Neural cell (in vitro differentiated cells): Measurements from ENCODE around the gene IQGAP1. TPM values are rescaled to one million over a fixed set of nuclear protein-coding genes. Genes with fewer than 3 reads are reported as not detected.

ENCODE experiments used
- H2AFZ ChIP-seq: fragments of 200-600, 300-800 bp; sonication (generic), shearing (Covaris generic); 2 replicates; pipeline ENCODE4 v1.6.0; 2014; ENCODE audit warnings: low read depth, mild to moderate bottlenecking, antibody characterized with exemption, low read length, moderate library complexity
- H3F3A ChIP-seq: fragments of 200-600 bp; shearing (Covaris generic); 2 replicates; pipeline ENCODE4 v1.6.1; 2016; ENCODE audit warnings: mild to moderate bottlenecking, moderate library complexity, mixed read lengths, antibody characterized with exemption, low read length; ENCODE audit not compliant: insufficient read depth, poor library complexity, severe bottlenecking
- H3K27ac ChIP-seq: fragments of 200-600, 300-800 bp; sonication (generic), shearing (Covaris generic); 2 replicates; pipeline ENCODE4 v1.5.1; 2014; ENCODE audit warnings: mild to moderate bottlenecking, low read length, moderate library complexity
- H3K27me3 ChIP-seq: fragments of 300-800, 200-600 bp; sonication (generic), shearing (Covaris generic); 2 replicates; pipeline ENCODE4 v1.6.0; 2014; ENCODE audit warnings: mild to moderate bottlenecking, low read depth, low read length, moderate library complexity; ENCODE audit not compliant: insufficient read depth
- H3K36me3 ChIP-seq: fragments of 300-800, 200-600 bp; sonication (generic), shearing (Covaris generic); 2 replicates; pipeline ENCODE4 v1.5.1; 2014; ENCODE audit warnings: mild to moderate bottlenecking, antibody characterized with exemption, low read length, moderate library complexity; ENCODE audit not compliant: insufficient read depth
- H3K4me2 ChIP-seq: fragments of 300-800, 200-600 bp; sonication (generic), shearing (Covaris generic); 2 replicates; pipeline ENCODE4 v1.6.0; 2014; ENCODE audit warnings: mild to moderate bottlenecking, low read length
- H3K4me3 ChIP-seq: fragments of 300-800, 200-600 bp; sonication (generic), shearing (Covaris generic); 2 replicates; pipeline ENCODE4 v1.5.1; 2014; ENCODE audit warnings: mild to moderate bottlenecking, low read length, moderate library complexity
- H3K79me2 ChIP-seq: fragments of 200-600 bp; shearing (Covaris generic); replicated peaks from 2 replicates; pipeline ENCODE4 v1.6.0; 2014; ENCODE audit warnings: mild to moderate bottlenecking, low read length, moderate library complexity; ENCODE audit not compliant: insufficient read depth
- H3K9ac ChIP-seq: fragments of 300-800, 200-600 bp; sonication (generic), shearing (Covaris generic); 2 replicates; pipeline ENCODE4 v1.6.1; 2016; ENCODE audit warnings: mild to moderate bottlenecking, low read length, mixed read lengths
- H3K9me2 ChIP-seq: fragments of 200-600 bp; shearing (Covaris generic); 2 replicates; pipeline ENCODE4 v1.6.1; 2016; ENCODE audit warnings: mild to moderate bottlenecking, low read length, mixed read lengths; ENCODE audit not compliant: insufficient read depth
- H3K9me3 ChIP-seq: fragments of 200-600, 300-800 bp; sonication (generic), shearing (Covaris generic); 2 replicates; pipeline ENCODE4 v1.6.1; 2016; ENCODE audit warnings: mild to moderate bottlenecking, mixed run types, low read length, moderate library complexity, mixed read lengths
- H4K20me1 ChIP-seq: fragments of 200-600 bp; shearing (Covaris generic); 2 replicates; pipeline ENCODE4 v1.6.1; 2016; ENCODE audit warnings: mild to moderate bottlenecking, mixed run types; ENCODE audit not compliant: insufficient read depth
- CTCF ChIP-seq: fragments of 450-650 bp; IDR thresholded peaks from 2 replicates; pipeline ENCODE4 v1.5.1; 2014; ENCODE audit warnings: antibody characterized with exemption, mild to moderate bottlenecking, moderate library complexity; ENCODE audit not compliant: poor library complexity, severe bottlenecking
- EP300 ChIP-seq: fragments of 450-650 bp; conservative IDR thresholded peaks from 2 replicates; pipeline ENCODE4 v1.6.1; 2014; ENCODE audit warnings: antibody characterized with exemption, mild to moderate bottlenecking, moderate library complexity; ENCODE audit not compliant: poor library complexity, severe bottlenecking
- EZH2 ChIP-seq: fragments of 200-600, 300-800 bp; shearing (Covaris generic), sonication (generic); IDR thresholded peaks from 2 replicates; pipeline ENCODE4 v1.6.1; 2014; ENCODE audit warnings: antibody characterized with exemption, low read length, borderline replicate concordance, mild to moderate bottlenecking; ENCODE audit not compliant: insufficient read depth, poor library complexity, severe bottlenecking
- MXI1 ChIP-seq: fragments of 450-650 bp; conservative IDR thresholded peaks from 2 replicates; pipeline ENCODE4 v1.6.1; 2014; ENCODE audit warnings: antibody characterized with exemption, mild to moderate bottlenecking; ENCODE audit not compliant: poor library complexity, severe bottlenecking
- POLR2AphosphoS5 ChIP-seq: IDR thresholded peaks from 2 replicates; pipeline ENCODE4 v1.6.1; 2012
- RAD21 ChIP-seq: fragments of 450-650 bp; conservative IDR thresholded peaks from 2 replicates; pipeline ENCODE4 v1.6.1; 2014; ENCODE audit warnings: antibody characterized with exemption, mild to moderate bottlenecking, moderate library complexity
- REST ChIP-seq: IDR thresholded peaks from 2 replicates; pipeline ENCODE4 v1.6.1; 2012; ENCODE audit warnings: borderline replicate concordance
- SMC3 ChIP-seq: fragments of 450-650 bp; conservative IDR thresholded peaks from 2 replicates; pipeline ENCODE4 v1.6.1; 2014; ENCODE audit warnings: antibody characterized with exemption, mild to moderate bottlenecking, moderate library complexity; ENCODE audit not compliant: poor library complexity
- TAF1 ChIP-seq: IDR thresholded peaks from 2 replicates; pipeline ENCODE4 v1.6.1; 2012; ENCODE audit warnings: low read depth
- polyA plus RNA-seq: library from polyadenylated mRNA; depleted of rRNA; stranded (reverse); fragments of >200 nt; gene quantifications from 2 replicates; pipeline ENCODE4 v1.2.3, GENCODE V29; 2014

Gene IQGAP1
- polyA plus RNA-seq, 1 donor from 2014 or later, result 16.6 TPM

GRCh38 chr15:90411176-90411575 lies 23.1 kb downstream of the IQGAP1 start:
- H3K27ac ChIP-seq, result no peak overlapping the region
- H3K4me2 ChIP-seq, result no peak overlapping the region
- no peak overlapping the region for H3K4me3 ChIP-seq
- no peaks in the 10 kb centered on the region for H3K9me2 ChIP-seq
- H3K79me2 ChIP-seq, result no peaks in the 10 kb centered on the region
- no peak overlapping the region for H2AFZ ChIP-seq
- H3K9me3 ChIP-seq, result no peaks in the 10 kb centered on the region
- no peaks in the 10 kb centered on the region for H3K36me3 ChIP-seq
- no peaks in the 10 kb centered on the region for H3K27me3 ChIP-seq
- TF ChIP-seq SMC3, result no peak
- no peak for TF ChIP-seq EP300
- no peak for TF ChIP-seq REST
- no peaks in the 10 kb centered on the region for H4K20me1 ChIP-seq
- H3K9ac ChIP-seq, result no peak overlapping the region
- H3F3A ChIP-seq, result no peaks in the 10 kb centered on the region

GRCh38 chr15:90412356-90413194 lies 24.5 kb downstream of the IQGAP1 start:
- Histone ChIP-seq H3K9me3 (no peaks in the 10 kb centered on the region), H2AFZ (no peak overlapping the region), H3K36me3 (no peaks in the 10 kb centered on the region), H4K20me1 (no peaks in the 10 kb centered on the region), H3K4me2 (no peak overlapping the region), H3K4me3 (no peak overlapping the region), H3K9me2 (no peaks in the 10 kb centered on the region), H3F3A (no peaks in the 10 kb centered on the region), H3K79me2 (no peaks in the 10 kb centered on the region), H3K27ac (no peak overlapping the region), H3K9ac (no peak overlapping the region), H3K27me3 (no peaks in the 10 kb centered on the region)
- TF ChIP-seq SMC3, result no peak
- TF ChIP-seq POLR2AphosphoS5, result no peak
- TF ChIP-seq MXI1, result no peak
- TF ChIP-seq CTCF, result no peak
- no peak for TF ChIP-seq RAD21
- TF ChIP-seq TAF1, result no peak
- no peak for TF ChIP-seq REST
- no peak for TF ChIP-seq EZH2
- no peak for TF ChIP-seq EP300
